Left renal pelvis (tissue), 4 donors: Measurements from ENCODE around the gene COP1. TPM values are rescaled to one million over a fixed set of nuclear protein-coding genes. Genes with fewer than 3 reads are reported as not detected.

Experiments
- DNase-seq, 4 donors: peaks; one replicate each; pipeline ENCODE4 v3.0.0-alpha.2; 2013; ENCODE audit warnings: low read depth in 4 of 4, low spot score in 3 of 4
- polyA plus RNA-seq, 4 donors: library from polyadenylated mRNA; unstranded; fragments of 120-200 nt; gene quantifications; one replicate each; pipeline ENCODE4 v1.2.1, GENCODE V29; 2013; ENCODE audit not compliant: insufficient read length in 4 of 4

COP1 gene
- polyA plus RNA-seq, 4 donors: 53.1 to 69.0 (median 59.4) TPM

GRCh38 chr1:175978476-175978875 is 228.6 kb downstream of the COP1 start:
- DNase-seq: no peak

DNA sequence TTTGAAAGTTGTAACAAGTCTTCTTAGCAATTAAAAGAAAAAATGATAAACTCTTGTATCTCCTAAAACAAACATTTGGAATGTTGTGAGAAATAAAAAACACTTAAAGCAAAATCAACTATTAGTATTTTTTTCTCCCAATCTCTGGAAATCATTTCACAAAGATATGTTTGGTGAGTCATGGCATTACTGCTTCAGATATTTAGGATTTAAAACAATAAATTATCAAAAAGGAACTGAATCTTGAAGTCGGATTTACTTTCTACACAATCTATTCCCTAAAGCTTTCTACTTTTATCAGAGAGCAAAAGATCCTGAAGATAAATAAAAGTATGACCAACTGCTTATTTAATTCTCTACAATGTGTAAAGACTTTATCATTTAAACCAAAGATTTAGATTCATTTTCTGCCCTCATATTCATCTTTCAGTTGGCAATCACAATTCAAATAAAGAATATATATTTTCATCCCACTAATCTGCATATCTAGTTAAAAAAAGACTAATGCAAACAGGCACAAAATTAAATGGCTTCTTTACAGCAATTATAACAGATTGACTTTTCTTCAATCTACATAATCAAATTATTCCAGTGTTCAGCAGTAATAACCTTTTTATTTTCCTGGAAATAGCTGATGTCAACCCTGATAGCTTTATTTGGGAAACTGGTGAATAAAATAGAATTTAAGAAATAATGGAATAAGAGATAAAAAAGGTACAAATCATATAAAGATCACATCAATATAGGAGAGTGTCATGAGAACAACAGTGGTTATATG is 230.0 kb downstream of the COP1 start:
- DNase-seq: no peak

- no peak for DNase-seq
Observed at GRCh38 chr1:175969231-175969630, 237.9 kb downstream of the COP1 start.

GRCh38 chr1:175968486-175969172 is 238.5 kb downstream of the COP1 start:
- DNase-seq: no peak

- no peak for DNase-seq
Observed at GRCh38 chr1:175963740-175964139, 243.3 kb downstream of the COP1 start.

GRCh38 chr1:175960169-175960568 is 246.9 kb downstream of the COP1 start:
- no peak for DNase-seq

DNA sequence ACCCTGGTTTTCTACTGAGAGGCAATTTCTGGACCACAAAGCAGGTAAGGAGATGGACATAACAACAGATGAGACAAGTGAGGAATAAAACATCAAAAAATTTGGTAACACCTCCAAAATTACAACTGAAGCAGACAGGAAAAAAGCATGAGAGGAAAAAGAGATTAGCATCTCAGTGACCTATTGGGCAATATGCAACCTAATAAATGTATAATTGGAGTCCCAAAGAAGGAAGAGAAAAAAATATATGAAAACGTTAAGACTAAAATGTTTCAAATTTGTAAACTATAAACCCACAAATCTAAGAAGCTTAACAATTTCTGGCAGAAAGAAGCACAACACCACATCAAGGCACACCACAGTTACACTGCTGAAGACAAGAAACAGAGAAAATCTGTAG is 255.5 kb downstream of the COP1 start:
- DNase-seq: no peak

DNA sequence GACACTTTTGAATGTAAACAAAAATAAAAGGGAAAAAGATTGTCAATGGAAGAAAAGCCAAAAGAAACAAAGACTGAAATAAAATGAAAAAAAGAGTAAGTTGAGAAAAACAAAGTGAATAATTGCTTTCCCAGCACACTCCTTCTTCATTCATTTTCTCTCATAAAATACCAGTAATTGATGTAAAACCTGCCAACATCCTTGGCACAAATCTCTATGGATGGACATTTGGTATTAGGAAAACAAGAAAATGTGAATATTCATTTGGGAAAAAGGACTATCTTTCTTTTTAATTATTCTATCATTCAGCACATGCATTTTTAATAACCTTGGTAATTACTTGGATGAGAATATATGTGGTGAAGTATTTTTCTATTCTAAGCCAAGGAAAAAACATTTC is 259.3 kb downstream of the COP1 start:
- no peak for DNase-seq

GRCh38 chr1:175944591-175944990 is 262.5 kb downstream of the COP1 start:
- no peak for DNase-seq

GRCh38 chr1:175941164-175941563 is 265.9 kb downstream of the COP1 start:
- DNase-seq: no peak

- DNase-seq: no peak
Observed at GRCh38 chr1:175936736-175937135, 270.4 kb downstream of the COP1 start.

DNA sequence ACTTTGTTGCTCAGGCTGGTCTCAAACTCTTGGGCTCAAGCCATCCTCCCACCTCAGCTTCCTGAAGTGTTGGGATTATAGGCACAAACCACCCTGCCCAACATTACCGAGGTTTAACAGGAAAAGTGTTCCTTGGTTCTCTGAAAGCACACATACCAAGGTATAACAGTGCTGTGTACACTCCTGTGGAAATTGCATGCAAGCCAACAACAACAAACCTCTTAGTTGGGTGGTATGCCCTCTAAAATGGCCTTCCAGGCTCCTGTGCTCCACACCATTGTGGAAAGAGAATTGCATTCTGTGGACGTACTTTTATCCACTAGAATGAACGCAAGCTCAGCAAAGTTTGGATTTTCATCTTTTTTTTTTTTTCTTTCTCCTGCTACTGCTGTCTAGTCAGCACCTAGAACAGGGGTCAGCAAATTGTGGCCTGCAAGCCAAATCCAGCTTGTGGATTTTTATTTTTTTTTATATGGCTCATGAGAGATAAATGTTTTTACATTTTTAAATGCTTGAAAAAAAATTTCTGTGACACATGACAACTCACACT is 271.4 kb downstream of the COP1 start:
- DNase-seq: no peak

DNA sequence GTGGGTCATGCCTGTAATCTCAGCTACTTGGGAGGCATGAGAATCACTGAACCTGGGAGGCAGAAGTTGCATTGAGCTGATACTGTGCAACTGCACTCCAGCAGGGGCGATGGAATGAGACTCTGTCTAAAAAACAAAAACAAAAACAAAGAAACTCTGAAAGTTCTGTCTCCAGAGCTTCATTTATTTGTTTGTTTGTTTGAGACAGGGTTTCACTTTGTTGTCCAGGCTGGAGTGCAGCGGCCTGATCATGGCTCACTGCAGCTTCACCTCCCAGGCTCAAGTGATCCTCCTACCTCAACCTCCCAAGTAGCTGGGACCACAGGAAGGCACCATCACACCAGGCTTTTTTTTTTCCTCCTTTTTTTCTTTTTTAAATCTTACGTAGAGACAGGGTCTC is 271.9 kb downstream of the COP1 start:
- no peak for DNase-seq

DNA sequence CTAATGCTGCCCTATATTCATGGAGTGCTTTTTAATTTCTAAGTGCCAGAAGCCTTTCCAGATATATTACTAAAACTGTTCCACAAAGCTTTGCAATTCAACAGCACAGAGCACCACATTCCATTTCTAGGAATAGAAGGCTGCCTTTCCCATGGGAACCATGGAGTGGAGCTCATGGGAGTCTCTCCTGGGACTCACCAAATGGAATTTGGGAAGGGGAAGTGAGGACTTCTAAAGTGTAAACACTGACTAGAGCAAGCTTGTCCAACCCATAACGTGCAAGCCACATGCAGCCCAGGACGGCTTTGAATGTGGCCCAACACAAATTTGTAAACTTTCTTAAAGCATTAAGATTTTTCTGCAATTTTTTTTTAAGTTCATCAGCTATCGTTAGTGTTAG is 273.3 kb downstream of the COP1 start:
- no peak for DNase-seq

- no peak for DNase-seq
Observed at GRCh38 chr1:175927944-175928343, 279.1 kb downstream of the COP1 start.

DNA sequence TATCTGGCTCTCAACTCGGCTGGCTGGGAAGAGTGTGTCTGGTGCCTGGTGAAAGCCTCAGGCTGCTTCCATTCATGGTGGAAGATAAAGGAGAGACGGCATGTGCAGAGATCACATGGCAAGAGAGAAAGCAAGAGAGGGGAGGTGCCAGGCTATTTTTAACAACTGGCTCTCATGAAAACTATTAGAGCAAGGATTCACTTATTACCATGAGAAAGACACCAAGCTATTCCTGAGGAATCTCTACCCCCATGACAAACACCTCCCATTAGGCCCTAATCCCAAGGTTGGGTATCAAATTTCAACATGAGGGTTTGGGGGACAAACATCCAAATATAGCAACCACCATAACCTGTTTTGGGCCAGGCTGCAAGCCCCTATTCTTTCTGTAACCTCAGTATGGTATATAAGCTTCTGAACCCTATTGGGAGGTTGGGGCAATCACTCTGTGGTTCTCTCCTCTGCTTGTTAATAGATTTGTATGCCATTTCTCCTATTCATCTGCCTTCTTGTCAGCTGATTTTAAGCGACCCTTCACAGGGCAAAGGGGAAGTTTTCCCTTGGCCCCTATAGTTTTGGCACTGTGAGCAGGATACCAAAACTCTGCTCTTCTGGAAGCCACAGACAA is 284.7 kb downstream of the COP1 start:
- no peak for DNase-seq

- no peak for DNase-seq
Observed at GRCh38 chr1:175920381-175920780, 286.7 kb downstream of the COP1 start.

DNA sequence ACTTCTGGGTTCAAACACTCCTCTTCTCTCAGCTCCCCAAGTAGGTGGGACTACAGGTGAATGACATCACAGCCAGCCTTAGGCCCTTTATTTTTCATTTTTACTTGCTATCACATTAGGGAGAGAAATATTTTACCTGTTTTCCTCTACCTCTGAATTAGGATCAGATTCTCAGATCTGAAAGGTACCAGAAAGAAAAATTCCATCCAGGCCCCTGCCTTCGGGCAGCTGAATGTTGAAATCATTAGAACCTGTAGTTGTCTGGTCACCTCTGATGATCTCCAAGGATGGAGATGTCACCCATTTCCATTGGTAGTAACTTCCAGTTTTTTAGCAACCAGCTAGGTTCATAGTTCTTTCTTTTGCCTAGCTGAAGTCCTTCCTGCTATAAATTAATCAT is 288.1 kb downstream of the COP1 start:
- no peak for DNase-seq

DNA sequence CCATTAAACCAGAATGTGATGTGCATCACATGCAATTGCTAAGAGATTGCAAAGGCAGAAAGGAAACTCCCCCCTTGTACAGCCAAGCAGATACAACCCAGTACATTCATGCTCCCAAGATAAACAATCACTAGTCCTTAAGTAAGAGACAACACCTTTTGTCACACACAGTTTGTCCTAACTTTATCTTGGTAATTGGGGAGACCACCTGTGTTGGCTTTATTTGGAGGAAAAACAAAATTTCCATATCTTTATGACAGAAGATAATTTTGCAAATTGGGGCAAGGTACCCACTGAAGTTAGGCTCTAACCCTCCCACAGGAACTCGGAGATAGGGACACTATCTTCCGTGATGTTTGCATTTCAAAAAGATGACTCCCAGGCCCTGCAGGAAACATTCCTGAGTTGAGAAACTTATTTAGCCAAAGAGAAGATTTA is 288.7 kb downstream of the COP1 start:
- no peak for DNase-seq

GRCh38 chr1:175914115-175914514 is 293.0 kb downstream of the COP1 start:
- DNase-seq: no peak

GRCh38 chr1:175911138-175911537 is 295.9 kb downstream of the COP1 start:
- DNase-seq: no peak

GRCh38 chr1:175906370-175906769 is 300.7 kb downstream of the COP1 start:
- DNase-seq: no peak
